Measurements from ENCODE around the gene MUC6. TPM values are rescaled to one million over a fixed set of nuclear protein-coding genes. Genes with fewer than 3 reads are reported as not detected.

Gene MUC6, protein sequence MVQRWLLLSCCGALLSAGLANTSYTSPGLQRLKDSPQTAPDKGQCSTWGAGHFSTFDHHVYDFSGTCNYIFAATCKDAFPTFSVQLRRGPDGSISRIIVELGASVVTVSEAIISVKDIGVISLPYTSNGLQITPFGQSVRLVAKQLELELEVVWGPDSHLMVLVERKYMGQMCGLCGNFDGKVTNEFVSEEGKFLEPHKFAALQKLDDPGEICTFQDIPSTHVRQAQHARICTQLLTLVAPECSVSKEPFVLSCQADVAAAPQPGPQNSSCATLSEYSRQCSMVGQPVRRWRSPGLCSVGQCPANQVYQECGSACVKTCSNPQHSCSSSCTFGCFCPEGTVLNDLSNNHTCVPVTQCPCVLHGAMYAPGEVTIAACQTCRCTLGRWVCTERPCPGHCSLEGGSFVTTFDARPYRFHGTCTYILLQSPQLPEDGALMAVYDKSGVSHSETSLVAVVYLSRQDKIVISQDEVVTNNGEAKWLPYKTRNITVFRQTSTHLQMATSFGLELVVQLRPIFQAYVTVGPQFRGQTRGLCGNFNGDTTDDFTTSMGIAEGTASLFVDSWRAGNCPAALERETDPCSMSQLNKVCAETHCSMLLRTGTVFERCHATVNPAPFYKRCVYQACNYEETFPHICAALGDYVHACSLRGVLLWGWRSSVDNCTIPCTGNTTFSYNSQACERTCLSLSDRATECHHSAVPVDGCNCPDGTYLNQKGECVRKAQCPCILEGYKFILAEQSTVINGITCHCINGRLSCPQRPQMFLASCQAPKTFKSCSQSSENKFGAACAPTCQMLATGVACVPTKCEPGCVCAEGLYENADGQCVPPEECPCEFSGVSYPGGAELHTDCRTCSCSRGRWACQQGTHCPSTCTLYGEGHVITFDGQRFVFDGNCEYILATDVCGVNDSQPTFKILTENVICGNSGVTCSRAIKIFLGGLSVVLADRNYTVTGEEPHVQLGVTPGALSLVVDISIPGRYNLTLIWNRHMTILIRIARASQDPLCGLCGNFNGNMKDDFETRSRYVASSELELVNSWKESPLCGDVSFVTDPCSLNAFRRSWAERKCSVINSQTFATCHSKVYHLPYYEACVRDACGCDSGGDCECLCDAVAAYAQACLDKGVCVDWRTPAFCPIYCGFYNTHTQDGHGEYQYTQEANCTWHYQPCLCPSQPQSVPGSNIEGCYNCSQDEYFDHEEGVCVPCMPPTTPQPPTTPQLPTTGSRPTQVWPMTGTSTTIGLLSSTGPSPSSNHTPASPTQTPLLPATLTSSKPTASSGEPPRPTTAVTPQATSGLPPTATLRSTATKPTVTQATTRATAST (N-terminal part only)
- not detected in 2 replicates for total RNA-seq
- long read RNA-seq, result 0 reads

DNA sequence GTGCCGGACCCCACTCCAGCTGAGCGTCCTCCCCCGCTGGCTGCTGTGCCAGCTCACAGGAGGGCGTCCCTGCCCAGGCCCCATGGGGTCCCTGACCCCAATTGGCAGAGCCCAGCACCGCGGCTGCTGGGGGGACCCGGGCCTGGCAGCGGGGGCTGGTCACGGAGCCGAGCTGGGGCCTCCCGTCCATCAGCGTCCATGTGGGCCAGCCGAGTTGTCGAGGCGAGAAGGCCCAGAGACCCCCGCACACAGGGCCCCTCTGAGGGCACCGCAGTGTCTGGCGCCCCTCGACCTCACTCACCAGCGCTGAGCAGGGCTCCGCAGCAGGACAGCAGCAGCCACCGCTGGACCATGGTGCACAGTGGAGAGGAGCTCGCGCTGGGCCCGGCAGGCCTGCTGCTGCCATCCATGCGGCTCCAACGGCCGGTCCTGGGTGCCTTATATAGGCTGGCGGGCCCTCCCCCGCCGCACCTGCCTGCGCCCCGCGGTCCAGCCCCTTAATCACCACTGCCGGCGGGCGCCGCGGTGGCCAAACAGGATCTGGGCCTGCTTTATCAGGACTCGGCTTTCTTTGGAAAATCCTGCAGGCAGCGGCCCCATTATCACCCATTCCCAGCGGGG, at the start of gene MUC6:
Gene MUC6 (minus strand): TSS at position 416 of the 621 bp plus-strand sequence. CDS start 63 bp downstream, at position 353.
- TF ChIP-seq, protein P1, sequence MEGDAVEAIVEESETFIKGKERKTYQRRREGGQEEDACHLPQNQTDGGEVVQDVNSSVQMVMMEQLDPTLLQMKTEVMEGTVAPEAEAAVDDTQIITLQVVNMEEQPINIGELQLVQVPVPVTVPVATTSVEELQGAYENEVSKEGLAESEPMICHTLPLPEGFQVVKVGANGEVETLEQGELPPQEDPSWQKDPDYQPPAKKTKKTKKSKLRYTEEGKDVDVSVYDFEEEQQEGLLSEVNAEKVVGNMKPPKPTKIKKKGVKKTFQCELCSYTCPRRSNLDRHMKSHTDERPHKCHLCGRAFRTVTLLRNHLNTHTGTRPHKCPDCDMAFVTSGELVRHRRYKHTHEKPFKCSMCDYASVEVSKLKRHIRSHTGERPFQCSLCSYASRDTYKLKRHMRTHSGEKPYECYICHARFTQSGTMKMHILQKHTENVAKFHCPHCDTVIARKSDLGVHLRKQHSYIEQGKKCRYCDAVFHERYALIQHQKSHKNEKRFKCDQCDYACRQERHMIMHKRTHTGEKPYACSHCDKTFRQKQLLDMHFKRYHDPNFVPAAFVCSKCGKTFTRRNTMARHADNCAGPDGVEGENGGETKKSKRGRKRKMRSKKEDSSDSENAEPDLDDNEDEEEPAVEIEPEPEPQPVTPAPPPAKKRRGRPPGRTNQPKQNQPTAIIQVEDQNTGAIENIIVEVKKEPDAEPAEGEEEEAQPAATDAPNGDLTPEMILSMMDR (IDR thresholded peaks at IDR 0.05), result no peak
- H3K9me3 Mint-ChIP-seq (ENCODE audit: unreplicated experiment), result no peaks in the 10 kb centered on the region
- H3K27ac Mint-ChIP-seq (ENCODE audit: unreplicated experiment), result no peak within 1 kb of the TSS
- DNase-seq (ENCODE audit: extremely low spot score, unreplicated experiment), result no peak
- no peaks in the 10 kb centered on the region for H3K27me3 Mint-ChIP-seq (ENCODE audit: unreplicated experiment)
- no peaks in the 10 kb centered on the region for H3K36me3 Mint-ChIP-seq (ENCODE audit: unreplicated experiment)
- no peaks in the 10 kb centered on the region for H3K4me1 Mint-ChIP-seq (ENCODE audit: unreplicated experiment)
- no peak within 1 kb of the TSS for H3K4me3 Mint-ChIP-seq (ENCODE audit: unreplicated experiment)

DNA sequence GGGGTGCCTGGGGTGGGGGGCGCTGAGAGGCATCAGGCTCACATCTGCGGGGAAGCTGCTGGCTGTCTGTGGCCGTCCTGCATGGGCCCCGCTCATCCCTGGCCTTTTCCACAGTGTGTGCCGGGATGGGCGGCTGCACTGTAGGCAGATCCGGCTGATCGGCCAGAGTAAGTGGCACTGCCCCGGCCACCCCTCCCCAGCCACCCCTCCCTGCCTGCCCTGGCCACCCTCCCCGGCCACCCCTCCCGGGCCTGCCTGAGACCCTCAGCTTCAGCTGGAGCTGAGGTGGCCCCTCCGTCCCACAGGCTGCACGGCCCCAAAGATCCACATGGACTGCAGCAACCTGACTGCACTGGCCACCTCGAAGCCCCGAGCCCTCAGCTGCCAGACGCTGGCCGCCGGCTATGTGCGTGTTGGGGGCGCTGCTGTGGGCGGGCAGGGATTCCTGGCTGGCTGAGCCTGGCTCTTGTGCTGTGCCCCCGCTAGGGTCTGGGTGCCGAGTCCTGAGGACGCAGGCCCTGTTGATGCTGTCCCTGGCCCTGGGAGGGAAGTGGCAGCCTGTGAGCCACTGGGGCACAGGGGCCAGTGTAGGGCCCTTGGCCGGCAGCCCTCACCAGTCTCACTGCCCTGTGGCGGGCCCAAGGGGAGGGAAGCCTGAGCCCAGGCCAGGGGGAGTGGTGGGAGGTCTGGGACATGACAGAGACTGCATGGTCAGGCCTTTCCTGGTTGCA, 49.1 kb upstream of the MUC6 start:
- no peak for DNase-seq (ENCODE audit: extremely low spot score, unreplicated experiment)
- Mint-ChIP-seq H3K27ac (ENCODE audit: unreplicated experiment) (no peak overlapping the region), H3K4me1 (ENCODE audit: unreplicated experiment) (no peaks in the 10 kb centered on the region)

DNA sequence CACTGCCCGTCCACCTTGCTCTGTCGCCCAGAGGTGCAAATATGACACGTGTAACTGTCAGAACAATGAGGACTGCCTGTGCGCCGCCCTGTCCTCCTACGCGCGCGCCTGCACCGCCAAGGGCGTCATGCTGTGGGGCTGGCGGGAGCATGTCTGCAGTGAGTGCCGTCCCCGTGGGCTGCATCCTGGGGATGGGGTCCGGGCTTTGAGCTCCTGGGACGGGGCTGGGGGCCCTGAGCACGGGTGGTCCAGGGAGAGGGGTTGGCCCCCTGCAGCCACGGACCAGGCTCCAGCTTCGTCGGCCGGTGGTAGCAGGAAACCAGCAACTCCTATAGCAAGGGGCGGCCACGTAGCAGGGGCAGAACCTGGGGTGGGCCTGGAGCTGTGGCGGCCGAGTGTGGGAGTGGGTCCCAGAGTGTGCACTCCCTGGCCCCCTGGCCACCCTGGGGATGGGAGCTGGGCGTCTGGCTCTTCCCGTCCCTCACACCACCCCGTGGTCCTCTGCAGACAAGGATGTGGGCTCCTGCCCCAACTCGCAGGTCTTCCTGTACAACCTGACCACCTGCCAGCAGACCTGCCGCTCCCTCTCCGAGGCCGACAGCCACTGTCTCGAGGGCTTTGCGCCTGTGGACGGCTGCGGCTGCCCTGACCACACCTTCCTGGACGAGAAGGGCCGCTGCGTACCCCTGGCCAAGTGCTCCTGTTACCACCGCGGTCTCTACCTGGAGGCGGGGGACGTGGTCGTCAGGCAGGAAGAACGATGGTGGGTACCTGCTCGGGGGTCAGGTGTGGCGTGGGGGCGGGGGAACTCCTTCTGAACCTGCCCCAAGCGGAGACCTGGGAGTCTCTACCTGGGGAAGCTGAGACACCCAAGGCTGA, 48.3 kb upstream of the MUC6 start:
- TF ChIP-seq, protein P1 (IDR thresholded peaks at IDR 0.05), result no peak
- H3K4me1 Mint-ChIP-seq (ENCODE audit: unreplicated experiment), result no peaks in the 10 kb centered on the region
- no peaks in the 10 kb centered on the region for H3K9me3 Mint-ChIP-seq (ENCODE audit: unreplicated experiment)
- H3K27ac Mint-ChIP-seq (ENCODE audit: unreplicated experiment), result no peak overlapping the region
- no peaks in the 10 kb centered on the region for H3K27me3 Mint-ChIP-seq (ENCODE audit: unreplicated experiment)
- no peaks in the 10 kb centered on the region for H3K36me3 Mint-ChIP-seq (ENCODE audit: unreplicated experiment)
- no peak for DNase-seq (ENCODE audit: extremely low spot score, unreplicated experiment)
- H3K4me3 Mint-ChIP-seq (ENCODE audit: unreplicated experiment), result no peak overlapping the region

More for the DNA sequence above, 49.1 kb upstream of the MUC6 start:
- Mint-ChIP-seq H3K4me3 (ENCODE audit: unreplicated experiment) (no peak overlapping the region), H3K36me3 (ENCODE audit: unreplicated experiment) (no peaks in the 10 kb centered on the region), H3K27me3 (ENCODE audit: unreplicated experiment) (no peaks in the 10 kb centered on the region), H3K9me3 (ENCODE audit: unreplicated experiment) (no peaks in the 10 kb centered on the region)
- TF ChIP-seq, protein P1 (IDR thresholded peaks at IDR 0.05), result no peak

Measured in osteocyte (in vitro differentiated cells).